Common myeloid progenitor, CD34-positive (primary cell): ENCODE data around the gene SNRNP200.
"Not testable (repeated sequence)": the region's sequence is repeated elsewhere in the genome, so short reads cannot be mapped to it uniquely, and the experiment has no call there.

Experiments used
- CTCF ChIA-PET: fragments of 350-600 bp; sonication (Branson Sonifier 250); formaldehyde crosslinking; loops from one replicate; lab custom pipeline; 2021; ENCODE audit warnings: antibody characterized with exemption; lab: Charles Lee
- POLR2A ChIA-PET: fragments of 350-600 bp; sonication (Branson Sonifier 250); formaldehyde crosslinking; loops from one replicate; lab custom pipeline; 2021; ENCODE audit warnings: antibody characterized with exemption; lab: Charles Lee
- DNase-seq, 3 donors: peaks; one replicate each; pipeline versions ENCODE4 v3.0.0 to v3.0.0-alpha.2; 2013
- H3K27ac ChIP-seq, 2 experiments: 1 replicate in 1 of 2; 2 replicates in 1 of 2; pipeline ENCODE4 v1.7.0; 2013; ENCODE audit warnings: inconsistent platforms in 2 of 2, low read length in 2 of 2, mild to moderate bottlenecking in 2 of 2, low read depth in 1 of 2, moderate library complexity in 1 of 2; ENCODE audit not compliant: severe bottlenecking in 2 of 2, insufficient read depth in 1 of 2, poor library complexity in 1 of 2
- H3K27me3 ChIP-seq, 5 experiments: replicated peaks in 2 of 5; 1 replicate in 3 of 5; 2 replicates in 2 of 5; pipeline versions ENCODE4 v1.6.1 to v1.7.0; 2013; ENCODE audit warnings: low read length in 4 of 5, mild to moderate bottlenecking in 2 of 5, moderate library complexity in 2 of 5, inconsistent platforms in 1 of 5; ENCODE audit not compliant: insufficient read depth in 5 of 5, control insufficient read depth in 4 of 5
- H3K36me3 ChIP-seq, 4 experiments: 1 replicate in 2 of 4; 2 replicates in 2 of 4; pipeline versions ENCODE4 v1.6.1 to v1.7.0; 2013; ENCODE audit warnings: low read length in 3 of 4, control low read depth in 1 of 4, mild to moderate bottlenecking in 1 of 4; ENCODE audit not compliant: control insufficient read depth in 4 of 4, insufficient read depth in 4 of 4
- H3K4me1 ChIP-seq, 4 experiments: 1 replicate in 3 of 4; 2 replicates in 1 of 4; pipeline versions ENCODE4 v1.6.1 to v1.7.1; 2013; ENCODE audit warnings: low read length in 3 of 4, mild to moderate bottlenecking in 3 of 4, control low read depth in 1 of 4, inconsistent platforms in 1 of 4, moderate library complexity in 1 of 4; ENCODE audit not compliant: control insufficient read depth in 4 of 4, insufficient read depth in 4 of 4; ENCODE audit errors: control extremely low read depth in 1 of 4
- H3K4me3 ChIP-seq, 7 experiments: 1 replicate in 4 of 7; 2 replicates in 3 of 7; pipeline versions ENCODE4 v1.5.1 to v1.7.0; 2013; ENCODE audit warnings: mild to moderate bottlenecking in 7 of 7, low read length in 6 of 7, moderate library complexity in 6 of 7, inconsistent platforms in 2 of 7, low read depth in 2 of 7, control low read depth in 1 of 7; ENCODE audit not compliant: insufficient read depth in 4 of 7, control insufficient read depth in 1 of 7; ENCODE audit errors: extremely low read depth in 1 of 7
- H3K9me3 ChIP-seq, 5 experiments: 1 replicate in 4 of 5; 2 replicates in 1 of 5; pipeline versions ENCODE4 v1.6.1 to v1.7.1; 2013; ENCODE audit warnings: low read length in 4 of 5, mild to moderate bottlenecking in 2 of 5, inconsistent platforms in 1 of 5, low read depth in 1 of 5, moderate library complexity in 1 of 5; ENCODE audit not compliant: control insufficient read depth in 4 of 5, insufficient read depth in 2 of 5; ENCODE audit errors: control extremely low read depth in 1 of 5
- WGBS: methylation state at CpG from one replicate; pipeline ENCODE4 v1.1.5; 2013; ENCODE audit not compliant: insufficient coverage; 5-methylcytosine and 5-hydroxymethylcytosine counted together

Gene SNRNP200

DNA sequence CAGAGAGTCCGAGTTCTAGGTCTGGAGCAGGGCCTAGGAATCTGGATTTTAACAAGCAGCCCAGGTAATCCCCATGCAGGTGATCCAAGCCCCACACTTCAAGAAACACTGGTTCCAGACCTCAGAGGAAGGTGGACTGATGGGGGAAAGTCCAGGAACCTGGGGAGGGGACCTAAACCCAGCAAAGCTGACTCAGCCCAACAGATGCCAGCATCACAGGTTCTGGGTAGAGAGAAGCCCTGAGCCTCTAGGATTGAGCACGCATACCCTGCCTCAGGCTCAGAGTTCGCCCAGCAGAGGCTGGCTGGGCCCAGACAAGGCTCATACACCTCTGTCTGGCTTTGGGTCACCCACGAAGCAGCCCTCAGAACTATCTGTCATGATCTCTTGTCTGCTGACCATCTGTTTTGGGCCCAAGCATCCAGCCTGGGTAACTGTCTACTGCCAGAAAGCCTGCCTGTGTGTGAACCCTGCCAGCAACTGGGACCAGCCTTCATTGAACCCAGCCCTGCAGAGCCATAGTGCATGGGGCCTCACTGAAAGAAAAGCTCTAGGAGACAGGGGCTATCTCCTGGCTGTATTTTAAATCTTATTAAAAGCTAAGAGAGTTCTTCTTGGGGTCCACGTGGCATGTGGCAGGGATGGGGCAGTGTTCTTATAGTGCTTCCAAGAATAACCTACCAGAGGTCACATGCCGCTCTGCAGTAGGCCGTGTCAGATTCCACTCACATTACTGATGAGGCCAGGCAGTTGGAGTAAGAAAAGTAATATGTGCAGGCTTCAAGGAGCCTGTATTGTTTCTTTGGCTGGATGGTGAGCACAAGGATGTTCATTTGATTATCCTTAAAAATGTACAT lies 47.0 kb downstream of the SNRNP200 start:
- H3K9me3 ChIP-seq = no peaks in the 10 kb centered on the region
- DNase-seq = no peak
- H3K4me3 ChIP-seq = peak overlapping the region in 2 of 7 experiments; percentile 14 to 36
- H3K4me1 ChIP-seq = peaks cover 23 to 80% (median 73%) of the 10 kb centered on the region in 4 experiments
- CTCF ChIA-PET = interaction anchor here (1.1 to 4.0 kb wide), 8 partner anchors 16 to 236 kb away, joined by 3 to 23 read pairs (median 5); partner anchors contain the start of genes ASTL and SNRNP200
- H3K27ac ChIP-seq = peak overlapping the region in 1 of 2 experiments; percentile 67
- POLR2A ChIA-PET = interaction anchor here (0.6 to 1.1 kb wide), 2 partner anchors 22 to 50 kb away, joined by 3 read pairs; partner anchors contain the start of gene STARD7
- H3K36me3 ChIP-seq = peaks cover 3 to 50% (median 16%) of the 10 kb centered on the region in 4 experiments
- 92% methylated on average over 6 of the region's 7 CpGs for WGBS
- no peaks in the 10 kb centered on the region for H3K27me3 ChIP-seq

DNA sequence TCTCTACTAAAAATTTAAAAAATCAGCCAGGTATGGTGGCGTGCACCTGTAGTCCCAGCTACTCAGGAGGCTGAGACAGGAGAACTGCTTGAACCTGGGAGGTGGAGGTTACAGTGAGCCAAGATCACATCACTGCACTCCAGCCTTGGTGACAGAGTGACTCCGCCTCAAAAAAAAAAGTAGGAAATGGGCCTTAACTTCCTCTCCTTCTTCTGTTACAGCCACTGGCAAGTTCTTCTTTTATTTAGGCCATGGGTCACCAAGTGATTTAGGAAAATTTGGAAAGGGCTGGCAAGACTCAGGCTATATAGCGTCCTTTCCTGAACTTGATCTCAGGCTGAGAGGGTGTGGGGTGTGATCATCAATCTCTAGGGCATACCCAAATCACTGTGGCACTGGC lies 47.6 kb downstream of the SNRNP200 start:
- Histone ChIP-seq H3K27ac (peak overlapping the region in 1 of 2 experiments; percentile 67), H3K4me1 (peaks cover 23 to 80% (median 73%) of the 10 kb centered on the region in 4 experiments), H3K4me3 (peak overlapping the region in 2 of 7 experiments; percentile 14 to 36), H3K36me3 (peaks cover 5 to 56% (median 21%) of the 10 kb centered on the region in 4 experiments)
- H3K9me3 ChIP-seq, H3K27me3 ChIP-seq: not testable (repeated sequence)
- WGBS = 80% methylated on average over 2 of the region's 3 CpGs
- ChIA-PET CTCF (interaction anchor here (2.0 kb wide), 1 partner anchor 83 kb away, joined by 5 read pairs; no protein-coding TSS in a partner anchor), POLR2A (interaction anchor here (1.4 to 1.8 kb wide), 2 partner anchors 16 to 49 kb away, joined by 3 to 9 read pairs; partner anchors contain the start of gene STARD7)
- DNase-seq = peak in 2 of 3 donors; percentile 29 to 40

DNA sequence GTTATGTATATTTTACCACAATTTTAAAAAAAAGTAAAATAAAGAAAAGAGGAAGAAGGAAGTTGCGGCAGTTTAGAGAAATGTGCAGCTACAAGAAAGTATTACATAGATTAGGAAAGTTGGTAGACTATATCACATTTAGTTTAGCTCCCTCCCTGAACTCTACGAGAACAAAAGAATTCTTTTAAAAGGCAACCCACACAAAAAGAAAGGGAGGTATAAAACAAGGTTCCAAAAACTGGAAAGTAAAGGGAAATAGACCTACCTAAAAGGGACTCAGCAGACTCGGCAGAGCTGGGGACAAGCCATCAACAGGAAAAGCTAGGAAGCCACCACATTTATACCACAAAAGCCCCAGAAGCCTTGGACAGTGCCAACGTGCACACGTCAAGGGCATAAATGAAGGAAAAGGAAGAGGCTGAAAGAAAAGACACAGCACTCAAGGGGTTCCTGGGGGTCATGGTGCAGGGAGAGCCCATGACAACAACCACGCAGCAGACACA lies 48.7 kb downstream of the SNRNP200 start:
- DNase-seq = peak in 2 of 3 donors; percentile 79 to 82
- peak overlapping the region in 6 of 7 experiments; percentile 20 to 70 (median 54) for H3K4me3 ChIP-seq
- H3K27ac ChIP-seq = peak overlapping the region; percentile 56 to 65
- H3K9me3 ChIP-seq = no peaks in the 10 kb centered on the region
- H3K4me1 ChIP-seq = peaks cover 23 to 81% (median 74%) of the 10 kb centered on the region in 4 experiments
- H3K27me3 ChIP-seq = no peaks in the 10 kb centered on the region
- ChIA-PET CTCF (interaction anchor here (1.1 to 5.9 kb wide), 7 partner anchors 9 to 82 kb away, joined by 3 to 59 read pairs (median 5); partner anchors contain the start of genes CIAO1 and TMEM127), POLR2A (interaction anchor here (0.7 to 1.8 kb wide), 4 partner anchors 15 to 111 kb away, joined by 3 to 10 read pairs (median 6); partner anchors contain the start of genes DUSP2 and STARD7)
- WGBS = 0% methylated on average over 2 of the region's 6 CpGs
- H3K36me3 ChIP-seq = peaks cover 9 to 62% (median 25%) of the 10 kb centered on the region in 4 experiments

- Histone ChIP-seq H3K4me3 (peak overlapping the region in 3 of 7 experiments; percentile 19 to 36 (median 22)), H3K9me3 (no peaks in the 10 kb centered on the region), H3K4me1 (peaks cover 19 to 72% (median 58%) of the 10 kb centered on the region in 4 experiments), H3K27ac (peak overlapping the region in 1 of 2 experiments; percentile 60), H3K36me3 (peaks cover 6 to 66% (median 29%) of the 10 kb centered on the region in 4 experiments), H3K27me3 (no peaks in the 10 kb centered on the region)
- ChIA-PET POLR2A (interaction anchor here (0.8 to 1.0 kb wide), 3 partner anchors 11 to 41 kb away, joined by 3 read pairs; no protein-coding TSS in a partner anchor), CTCF (interaction anchor here (0.7 to 5.9 kb wide), 13 partner anchors 11 to 117 kb away, joined by 3 to 59 read pairs (median 4); partner anchors contain the start of genes CIAO1, STARD7 and TMEM127)
- WGBS = 6% methylated on average over 11 of the region's 11 CpGs
- peak in 2 of 3 donors; percentile 50 to 53 for DNase-seq
These were observed 50.8 kb downstream of the SNRNP200 start for GRCh38 chr2:96254571-96254970.

- 90% methylated on average over 7 of the region's 7 CpGs for WGBS
- DNase-seq = no peak
- CTCF ChIA-PET = interaction anchor here (1.0 to 5.9 kb wide), 5 partner anchors 8 to 51 kb away, joined by 3 to 59 read pairs (median 9); partner anchors contain the start of genes CIAO1 and TMEM127
- POLR2A ChIA-PET = interaction anchor here (0.6 kb wide), 1 partner anchor 42 kb away, joined by 5 read pairs; no protein-coding TSS in a partner anchor
- H3K4me1 ChIP-seq = peaks cover 12 to 56% (median 46%) of the 10 kb centered on the region in 4 experiments
- peak overlapping the region in 1 of 2 experiments; percentile 56 for H3K27ac ChIP-seq
- no peak overlapping the region for H3K4me3 ChIP-seq
- H3K9me3 ChIP-seq = no peaks in the 10 kb centered on the region
- peaks cover 6 to 55% (median 29%) of the 10 kb centered on the region in 4 experiments for H3K36me3 ChIP-seq
- no peaks in the 10 kb centered on the region for H3K27me3 ChIP-seq
These were observed 52.3 kb downstream of the SNRNP200 start for GRCh38 chr2:96253006-96253405.

DNA sequence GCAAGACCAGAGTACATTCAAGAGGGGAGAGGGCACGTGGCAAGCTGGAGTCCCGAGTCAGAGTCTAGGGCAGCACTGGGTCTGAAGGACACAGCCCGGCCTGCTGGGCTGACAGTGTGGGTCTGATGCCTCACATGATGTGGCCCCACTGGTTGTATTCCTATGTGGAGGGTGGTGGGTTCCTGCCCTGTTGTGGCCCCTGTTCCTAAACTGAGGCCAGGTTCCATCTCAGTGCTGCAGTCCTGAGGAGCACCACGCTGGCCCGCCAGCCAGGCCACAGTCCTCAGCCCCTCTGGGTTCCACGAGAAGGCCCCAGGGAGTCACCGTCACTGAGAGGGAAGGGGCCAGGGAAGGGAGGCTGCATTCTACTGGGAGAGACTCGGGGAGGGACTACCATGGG lies 52.8 kb downstream of the SNRNP200 start:
- Histone ChIP-seq H3K4me3 (no peak overlapping the region), H3K27ac (no peak overlapping the region), H3K27me3 (no peaks in the 10 kb centered on the region), H3K9me3 (no peaks in the 10 kb centered on the region), H3K4me1 (peaks cover 10 to 52% (median 43%) of the 10 kb centered on the region in 4 experiments), H3K36me3 (peaks cover 6 to 54% (median 29%) of the 10 kb centered on the region in 4 experiments)
- WGBS = 100% methylated on average over 5 of the region's 8 CpGs
- no peak for DNase-seq
- CTCF ChIA-PET = interaction anchor here (1.7 to 5.9 kb wide), 3 partner anchors 8 to 19 kb away, joined by 5 to 59 read pairs (median 12); partner anchors contain the start of genes CIAO1 and TMEM127
- POLR2A ChIA-PET = no interaction called here
